PC-3 (cell line): ENCODE measurements around the gene EBF4. TPM values are rescaled to one million over a fixed set of nuclear protein-coding genes. Genes with fewer than 3 reads are reported as not detected.

ENCODE experiments used
- ATAC-seq: fragments of 200-7000 bp; cut with Tn5 transposase; 2 replicates; pipeline ENCODE4 v1.9.1; 2020; ENCODE audit warnings: mild to moderate bottlenecking, moderate library complexity
- BruUV-seq: library from RNA; stranded (reverse); fragments of 400-500 nt; replicated peaks from 2 replicates; lab custom pipeline; 2021; lab: Mats Ljungman, UMichigan
- CTCF ChIA-PET: fragments of 300-600 bp; sonication (Branson Sonifier 250); formaldehyde crosslinking; loops from one replicate; lab custom pipeline; 2022; ENCODE audit warnings: antibody characterized with exemption; lab: Charles Lee
- POLR2A ChIA-PET: fragments of 300-600 bp; sonication (Branson Sonifier 250); formaldehyde crosslinking; loops from one replicate; lab custom pipeline; 2022; ENCODE audit warnings: antibody characterized with exemption; ENCODE audit not compliant: unreplicated experiment; lab: Charles Lee
- DNase-seq: peaks from one replicate; pipeline ENCODE4 v3.0.0-alpha.2; 2015
- H2AFZ ChIP-seq: fragments of 300-600 bp; sonication (generic); 2 replicates; pipeline ENCODE4 v1.6.0; 2016; ENCODE audit warnings: antibody characterized with exemption, low read length
- H3F3A ChIP-seq: fragments of 300-600 bp; sonication (generic); one replicate; pipeline ENCODE4 v1.6.0; 2017; ENCODE audit warnings: antibody characterized with exemption, low read length, control low read depth, mild to moderate bottlenecking; ENCODE audit not compliant: unreplicated experiment
- H3K27ac ChIP-seq: fragments of 300-600 bp; sonication (generic); 2 replicates; pipeline ENCODE4 v1.5.1; 2016; ENCODE audit warnings: mild to moderate bottlenecking, low read length
- H3K27me3 ChIP-seq: fragments of 300-600 bp; sonication (generic); 2 replicates; pipeline ENCODE4 v1.6.1; 2016; ENCODE audit warnings: low read length, mixed read lengths
- H3K36me3 ChIP-seq: fragments of 300-600 bp; sonication (generic); 2 replicates; pipeline ENCODE4 v1.6.1; 2016; ENCODE audit warnings: low read depth, mixed run types, low read length, mixed read lengths
- H3K4me1 ChIP-seq: fragments of 300-600 bp; sonication (generic); 2 replicates; pipeline ENCODE4 v1.5.1; 2016; ENCODE audit warnings: low read length; ENCODE audit not compliant: insufficient read depth
- H3K4me2 ChIP-seq: fragments of 300-600 bp; sonication (generic); 2 replicates; pipeline ENCODE4 v1.6.0; 2016; ENCODE audit warnings: low read length
- H3K4me3 ChIP-seq: fragments of 300-600 bp; sonication (generic); 2 replicates; pipeline ENCODE4 v1.5.1; 2016; ENCODE audit warnings: mild to moderate bottlenecking, low read length, mixed read lengths
- H3K79me2 ChIP-seq: fragments of 300-600 bp; sonication (generic); 2 replicates; pipeline ENCODE4 v1.6.1; 2017; ENCODE audit warnings: low read length, mixed read lengths
- H3K9ac ChIP-seq: fragments of 300-600 bp; sonication (generic); 2 replicates; pipeline ENCODE4 v1.6.0; 2016; ENCODE audit warnings: mild to moderate bottlenecking, low read length
- H3K9me2 ChIP-seq: fragments of 300-600 bp; sonication (generic); replicated peaks from 2 replicates; pipeline ENCODE4 v1.6.1; 2016; ENCODE audit warnings: mixed run types, low read length, mixed read lengths
- H3K9me3 ChIP-seq: fragments of 300-600 bp; sonication (generic); 2 replicates; pipeline ENCODE4 v1.6.1; 2016; ENCODE audit warnings: low read length, mixed read lengths
- H4K20me1 ChIP-seq: fragments of 300-600 bp; sonication (generic); 2 replicates; pipeline ENCODE4 v1.6.1; 2016; ENCODE audit warnings: low read length, mixed read lengths
- EZH2 ChIP-seq: fragments of 300-600 bp; sonication (generic); IDR thresholded peaks from one replicate; pipeline ENCODE4 v1.6.1; 2017; ENCODE audit warnings: antibody characterized with exemption, mild to moderate bottlenecking, low read length; ENCODE audit not compliant: unreplicated experiment
- EZH2phosphoT487 ChIP-seq: fragments of 300-600 bp; sonication (generic); IDR thresholded peaks from 2 replicates; pipeline ENCODE4 v1.6.1; 2018; ENCODE audit warnings: mild to moderate bottlenecking, antibody characterized with exemption, low read length, borderline replicate concordance
- intact Hi-C: fragments of 100-400 bp; cut with micrococcal nuclease; formaldehyde crosslinking; loops from 2 replicates; pipeline ENCODE4 v1.9.0; 2023
- total RNA-seq: library from RNA; depleted of rRNA; stranded (reverse); fragments of >200 nt; gene quantifications from 2 replicates; pipeline ENCODE4 v1.2.3, GENCODE V29; 2014
- TF ChIP-seq, protein P1 (sequence below): fragments of 300-600 bp; sonication (generic); conservative IDR thresholded peaks from 2 replicates; pipeline ENCODE4 v1.5.1; 2017; ENCODE audit warnings: antibody characterized with exemption, low read depth, mild to moderate bottlenecking, low read length

EBF4 gene
- total RNA-seq, 1 experiment from 2014 or later = 1.8 TPM

DNA sequence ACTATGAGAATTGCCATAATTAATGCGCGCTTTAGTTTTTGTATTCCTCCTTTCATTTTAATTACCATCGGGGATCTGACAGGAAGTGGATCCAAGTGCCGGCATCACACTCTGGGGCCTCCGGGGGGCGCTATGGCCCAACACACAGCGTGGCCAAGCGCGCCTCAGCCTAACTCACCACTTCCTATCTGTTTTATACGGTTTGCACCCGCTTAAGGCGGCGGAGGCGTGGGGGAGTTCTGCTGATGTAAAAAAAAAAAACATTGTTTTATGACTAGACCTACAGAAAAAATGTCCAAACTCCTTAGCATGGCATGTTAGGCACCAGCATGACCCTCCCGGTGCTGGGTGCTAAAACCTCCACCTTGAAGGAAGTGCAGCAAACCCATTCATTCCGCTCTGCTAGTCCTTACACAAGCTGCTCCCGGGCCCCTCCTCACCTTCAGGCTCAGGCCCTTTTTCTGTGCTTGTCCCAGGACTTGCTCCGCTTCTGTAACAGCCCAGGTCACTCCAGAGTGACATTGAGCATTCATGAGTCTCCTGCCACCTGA is 4.5 kb upstream of the EBF4 start:
- Histone ChIP-seq H3F3A (no peaks in the 10 kb centered on the region), H3K79me2 (no peaks in the 10 kb centered on the region), H4K20me1 (no peaks in the 10 kb centered on the region), H3K4me2 (no peak overlapping the region), H3K27me3 (peaks cover 23% of the 10 kb centered on the region), H3K9me3 (no peaks in the 10 kb centered on the region), H3K9me2 (no peaks in the 10 kb centered on the region), H3K4me3 (no peak overlapping the region), H3K9ac (no peak overlapping the region), H3K27ac (no peak overlapping the region), H3K4me1 (peaks cover 3% of the 10 kb centered on the region; the same call in 1 of the 2 replicates), H3K36me3 (no peaks in the 10 kb centered on the region), H2AFZ (no peak overlapping the region)
- no peak for TF ChIP-seq EZH2
- TF ChIP-seq, protein P1, sequence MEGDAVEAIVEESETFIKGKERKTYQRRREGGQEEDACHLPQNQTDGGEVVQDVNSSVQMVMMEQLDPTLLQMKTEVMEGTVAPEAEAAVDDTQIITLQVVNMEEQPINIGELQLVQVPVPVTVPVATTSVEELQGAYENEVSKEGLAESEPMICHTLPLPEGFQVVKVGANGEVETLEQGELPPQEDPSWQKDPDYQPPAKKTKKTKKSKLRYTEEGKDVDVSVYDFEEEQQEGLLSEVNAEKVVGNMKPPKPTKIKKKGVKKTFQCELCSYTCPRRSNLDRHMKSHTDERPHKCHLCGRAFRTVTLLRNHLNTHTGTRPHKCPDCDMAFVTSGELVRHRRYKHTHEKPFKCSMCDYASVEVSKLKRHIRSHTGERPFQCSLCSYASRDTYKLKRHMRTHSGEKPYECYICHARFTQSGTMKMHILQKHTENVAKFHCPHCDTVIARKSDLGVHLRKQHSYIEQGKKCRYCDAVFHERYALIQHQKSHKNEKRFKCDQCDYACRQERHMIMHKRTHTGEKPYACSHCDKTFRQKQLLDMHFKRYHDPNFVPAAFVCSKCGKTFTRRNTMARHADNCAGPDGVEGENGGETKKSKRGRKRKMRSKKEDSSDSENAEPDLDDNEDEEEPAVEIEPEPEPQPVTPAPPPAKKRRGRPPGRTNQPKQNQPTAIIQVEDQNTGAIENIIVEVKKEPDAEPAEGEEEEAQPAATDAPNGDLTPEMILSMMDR = peak; percentile 79
- ATAC-seq = no peak
- intact Hi-C loops = no loop called here
- no TSS peak for BruUV-seq
- ChIA-PET POLR2A (no interaction called here), CTCF (no interaction called here)
- DNase-seq = peak; percentile 37

DNA sequence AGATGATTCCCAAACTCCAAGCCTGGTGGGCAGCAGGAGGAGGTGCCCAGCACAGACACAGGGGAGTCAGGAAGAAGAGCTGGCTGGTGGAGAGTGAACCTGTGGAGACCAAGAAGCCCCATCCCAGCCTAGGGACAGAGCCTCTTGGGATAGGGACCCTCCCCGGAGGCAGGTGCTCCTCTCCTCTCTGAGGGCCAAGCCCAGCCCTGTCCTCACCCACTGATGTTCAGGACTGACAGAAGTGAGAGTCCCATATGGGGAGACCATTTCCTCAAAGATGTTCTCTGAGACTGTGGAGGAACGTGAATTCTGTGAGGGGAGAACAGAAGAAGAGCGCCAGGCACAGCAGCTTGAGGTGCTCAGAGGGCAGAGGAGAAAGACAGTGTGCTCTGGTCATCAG is 2.4 kb upstream of the EBF4 start:
- Histone ChIP-seq H3F3A (no peaks in the 10 kb centered on the region), H3K36me3 (no peaks in the 10 kb centered on the region), H2AFZ (no peak overlapping the region), H3K9ac (no peak overlapping the region), H4K20me1 (no peaks in the 10 kb centered on the region), H3K27ac (no peak overlapping the region), H3K79me2 (no peaks in the 10 kb centered on the region), H3K4me2 (no peak overlapping the region), H3K9me3 (no peaks in the 10 kb centered on the region), H3K4me1 (peaks cover 3% of the 10 kb centered on the region; the same call in 1 of the 2 replicates), H3K9me2 (no peaks in the 10 kb centered on the region), H3K4me3 (no peak overlapping the region), H3K27me3 (peaks cover 42% of the 10 kb centered on the region)
- TF ChIP-seq, protein P1 = no peak
- TF ChIP-seq EZH2phosphoT487 (no peak), EZH2 (no peak)
- ATAC-seq (no peak), DNase-seq (no peak)
- intact Hi-C loops = no loop called here
- no TSS peak for BruUV-seq
- POLR2A ChIA-PET = no interaction called here
- CTCF ChIA-PET = no interaction called here

DNA sequence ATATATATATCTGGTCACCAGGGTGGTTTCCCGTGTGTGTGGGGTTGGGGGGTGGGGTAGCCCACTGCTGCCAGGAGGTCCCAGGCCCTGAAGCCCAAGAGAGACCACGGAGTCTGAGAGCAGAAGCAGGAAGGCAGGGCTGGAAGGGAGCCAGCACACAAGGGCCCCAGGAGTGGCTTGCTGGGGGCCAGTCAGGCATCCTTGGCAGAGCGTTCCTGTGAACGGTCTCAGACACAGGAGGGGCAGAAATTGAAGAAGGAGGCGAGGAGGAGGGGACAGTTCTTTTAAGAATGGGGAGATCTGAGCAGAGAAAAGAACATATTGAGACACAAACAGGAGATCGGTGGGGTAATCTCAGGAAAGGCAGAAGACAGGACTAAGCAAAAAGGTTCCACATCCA is 1.9 kb upstream of the EBF4 start:
- Histone ChIP-seq H3K4me3 (no peak overlapping the region), H3K4me2 (no peak overlapping the region), H3K4me1 (peaks cover 3% of the 10 kb centered on the region; the same call in 1 of the 2 replicates), H2AFZ (no peak overlapping the region), H3K9me3 (no peaks in the 10 kb centered on the region), H3K9ac (no peak overlapping the region), H3F3A (no peaks in the 10 kb centered on the region), H3K36me3 (no peaks in the 10 kb centered on the region), H4K20me1 (no peaks in the 10 kb centered on the region), H3K27ac (no peak overlapping the region), H3K27me3 (peaks cover 47% of the 10 kb centered on the region), H3K9me2 (no peaks in the 10 kb centered on the region), H3K79me2 (no peaks in the 10 kb centered on the region)
- no peak for ATAC-seq
- TF ChIP-seq, protein P1 = no peak
- no peak for TF ChIP-seq EZH2
- no peak for TF ChIP-seq EZH2phosphoT487
- ChIA-PET CTCF (no interaction called here), POLR2A (no interaction called here)
- DNase-seq = no peak
- BruUV-seq = no TSS peak
- intact Hi-C loops = no loop called here
